Calu3 (cell line): ENCODE measurements around the gene KCND1. TPM values are rescaled to one million over a fixed set of nuclear protein-coding genes. Genes with fewer than 3 reads are reported as not detected.

Experiments used
- BruUV-seq: library from RNA; stranded (reverse); fragments of 400-500 nt; replicated peaks from 2 replicates; lab custom pipeline; 2021; lab: Mats Ljungman, UMichigan
- CTCF ChIA-PET: fragments of 300-600 bp; sonication (Branson Sonifier 250); formaldehyde crosslinking; loops from one replicate; lab custom pipeline; 2022; ENCODE audit warnings: antibody characterized with exemption; lab: Charles Lee
- DNase-seq: peaks from one replicate; pipeline ENCODE4 v3.0.0; 2022
- H3K27ac Mint-ChIP-seq: one replicate; pipeline ENCODE4 v1.8.0; 2022; ENCODE audit warnings: mixed read lengths; ENCODE audit not compliant: unreplicated experiment
- H3K27me3 Mint-ChIP-seq: one replicate; pipeline ENCODE4 v1.8.0; 2022; ENCODE audit warnings: mixed read lengths; ENCODE audit not compliant: unreplicated experiment
- H3K36me3 Mint-ChIP-seq: one replicate; pipeline ENCODE4 v1.8.0; 2022; ENCODE audit warnings: mild to moderate bottlenecking, moderate library complexity, mixed read lengths; ENCODE audit not compliant: insufficient read depth, unreplicated experiment
- H3K4me1 Mint-ChIP-seq: one replicate; pipeline ENCODE4 v1.8.0; 2022; ENCODE audit warnings: mild to moderate bottlenecking, low read depth, mixed read lengths; ENCODE audit not compliant: unreplicated experiment
- H3K4me3 Mint-ChIP-seq: one replicate; pipeline ENCODE4 v1.8.0; 2022; ENCODE audit warnings: mild to moderate bottlenecking, low read depth, moderate library complexity, mixed read lengths; ENCODE audit not compliant: unreplicated experiment
- H3K9me3 Mint-ChIP-seq: one replicate; pipeline ENCODE4 v1.8.0; 2022; ENCODE audit warnings: low read depth, mixed read lengths; ENCODE audit not compliant: unreplicated experiment
- CTCF ChIP-seq: fragments of 200-600 bp; IDR thresholded peaks from one replicate; pipeline ENCODE4 v1.8.0; 2022; ENCODE audit warnings: antibody characterized with exemption; ENCODE audit not compliant: unreplicated experiment
- intact Hi-C: fragments of 100-400 bp; cut with micrococcal nuclease; formaldehyde crosslinking; loops from one replicate; pipeline ENCODE4 v1.10.0; 2022; ENCODE audit not compliant: unreplicated experiment
- total RNA-seq: library from RNA; stranded (reverse); gene quantifications from 2 replicates; pipeline ENCODE4 v1.2.3, GENCODE V29; 2022

KCND1 gene
- total RNA-seq, 1 experiment from 2014 or later = 8.4 TPM

GRCh38 chrX:48924270-48924669 is 47.4 kb downstream of the KCND1 start:
- H3K4me1 Mint-ChIP-seq = peaks cover 8% of the 10 kb centered on the region
- no TSS peak for BruUV-seq
- H3K4me3 Mint-ChIP-seq = no peak overlapping the region
- H3K36me3 Mint-ChIP-seq = peaks cover 29% of the 10 kb centered on the region
- H3K27ac Mint-ChIP-seq = peak overlapping the region; percentile 39
- no peak for TF ChIP-seq CTCF
- no peaks in the 10 kb centered on the region for H3K9me3 Mint-ChIP-seq
- intact Hi-C loops = no loop called here
- no peaks in the 10 kb centered on the region for H3K27me3 Mint-ChIP-seq
- CTCF ChIA-PET = no interaction called here
- DNase-seq = no peak

GRCh38 chrX:48923771-48924170 is 47.9 kb downstream of the KCND1 start:
- H3K27me3 Mint-ChIP-seq = no peaks in the 10 kb centered on the region
- no TSS peak for BruUV-seq
- CTCF ChIA-PET = no interaction called here
- H3K4me1 Mint-ChIP-seq = peaks cover 8% of the 10 kb centered on the region
- intact Hi-C loops = no loop called here
- H3K9me3 Mint-ChIP-seq = no peaks in the 10 kb centered on the region
- TF ChIP-seq CTCF = no peak
- no peak overlapping the region for H3K4me3 Mint-ChIP-seq
- H3K27ac Mint-ChIP-seq = no peak overlapping the region
- no peak for DNase-seq
- H3K36me3 Mint-ChIP-seq = peaks cover 34% of the 10 kb centered on the region

- no peak for DNase-seq
- intact Hi-C loops = no loop called here
- H3K4me1 Mint-ChIP-seq = peaks cover 17% of the 10 kb centered on the region
- no peaks in the 10 kb centered on the region for H3K9me3 Mint-ChIP-seq
- TF ChIP-seq CTCF = no peak
- no peaks in the 10 kb centered on the region for H3K27me3 Mint-ChIP-seq
- CTCF ChIA-PET = interaction anchor here (0.6 kb wide), 1 partner anchor 225 kb away, joined by 3 read pairs; no protein-coding TSS in a partner anchor
- BruUV-seq = no TSS peak
- H3K36me3 Mint-ChIP-seq = peaks cover 46% of the 10 kb centered on the region
- H3K27ac Mint-ChIP-seq = no peak overlapping the region
- H3K4me3 Mint-ChIP-seq = no peak overlapping the region
Measured at GRCh38 chrX:48920718-48921104, 50.9 kb downstream of the KCND1 start.

GRCh38 chrX:48919947-48920717 is 51.5 kb downstream of the KCND1 start:
- Mint-ChIP-seq H3K4me3 (peak overlapping the region; percentile 97), H3K4me1 (peaks cover 17% of the 10 kb centered on the region), H3K27ac (no peak overlapping the region), H3K27me3 (no peaks in the 10 kb centered on the region), H3K9me3 (no peaks in the 10 kb centered on the region), H3K36me3 (peaks cover 42% of the 10 kb centered on the region)
- CTCF ChIA-PET = interaction anchor here (0.6 kb wide), 1 partner anchor 224 kb away, joined by 3 read pairs; no protein-coding TSS in a partner anchor
- TF ChIP-seq CTCF = no peak
- no peak for DNase-seq
- intact Hi-C loops = loop anchor here (2.0 to 10.0 kb wide), 3 partner anchors 55 to 121 kb away; partner anchors contain the start of gene HDAC6
- no TSS peak for BruUV-seq
